PC-9 (cell line): ENCODE measurements around the gene MDH2.

Experiments
- CTCF ChIP-seq: fragments of 200-600 bp; sonication (generic); conservative IDR thresholded peaks from 2 replicates; pipeline ENCODE4 v1.6.1; 2017; ENCODE audit warnings: mixed run types, antibody characterized with exemption, mild to moderate bottlenecking, moderate library complexity
- EZH2 ChIP-seq: fragments of 200-600 bp; sonication (generic); IDR thresholded peaks from 2 replicates; pipeline ENCODE4 v1.8.0; 2017; ENCODE audit warnings: antibody characterized with exemption, low read depth

GRCh38 chr7:76066716-76067503, 19.0 kb downstream of the MDH2 start:
- TF ChIP-seq CTCF: no peak
- no peak for TF ChIP-seq EZH2
